Subcutaneous adipose tissue (tissue), 4 donors: ENCODE data around the gene VPS36. TPM values are rescaled to one million over a fixed set of nuclear protein-coding genes. Genes with fewer than 3 reads are reported as not detected.

Source experiments
- CTCF ChIP-seq: fragments of 450-650 bp; IDR thresholded peaks from one replicate; pipeline ENCODE4 v1.5.1; 2016; ENCODE audit warnings: low read depth, mild to moderate bottlenecking, control low read depth, antibody characterized with exemption, moderate library complexity
- total RNA-seq, 4 donors: library from RNA; depleted of rRNA; stranded (reverse); fragments of >200 nt; gene quantifications; one replicate each; pipeline ENCODE4 v1.1.0, GENCODE V29; 2016

VPS36 gene
- total RNA-seq, 4 donors from 2014 or later = 34.9 to 72.9 (median 42.7) TPM

GRCh38 chr13:52454459-52454819 is 4.0 kb upstream of the VPS36 start:
- no peak for TF ChIP-seq CTCF

- TF ChIP-seq CTCF = no peak
Measured at GRCh38 chr13:52452470-52452869, 2.0 kb upstream of the VPS36 start.

GRCh38 chr13:52451135-52451804 is 836 bp upstream of the VPS36 start:
- no peak for TF ChIP-seq CTCF

- no peak for TF ChIP-seq CTCF
Measured at GRCh38 chr13:52450793-52451116, 321 bp upstream of the VPS36 start.

GRCh38 chr13:52449331-52450011 is 963 bp downstream of the VPS36 start:
- TF ChIP-seq CTCF = no peak

GRCh38 chr13:52447815-52448552 is 2.5 kb downstream of the VPS36 start:
- TF ChIP-seq CTCF = no peak

GRCh38 chr13:52447354-52447753 is 3.1 kb downstream of the VPS36 start:
- TF ChIP-seq CTCF = no peak
